Measurements from ENCODE around the gene NEDD9. TPM values are rescaled to one million over a fixed set of nuclear protein-coding genes. Genes with fewer than 3 reads are reported as not detected.
A peak's percentile ranks its signal among the peaks of the same experiment; 100 is the strongest.

Gene NEDD9
- total and polyA plus RNA-seq, 2 of the 13 experiments (the other 11 are each of a cell fraction or from before 2014, with no cell fraction given), result 27.1 to 389 TPM

GRCh38 chr6:11232193-11232769 lies at the start of gene NEDD9 (continued):
- TF ChIP-seq, protein P1, sequence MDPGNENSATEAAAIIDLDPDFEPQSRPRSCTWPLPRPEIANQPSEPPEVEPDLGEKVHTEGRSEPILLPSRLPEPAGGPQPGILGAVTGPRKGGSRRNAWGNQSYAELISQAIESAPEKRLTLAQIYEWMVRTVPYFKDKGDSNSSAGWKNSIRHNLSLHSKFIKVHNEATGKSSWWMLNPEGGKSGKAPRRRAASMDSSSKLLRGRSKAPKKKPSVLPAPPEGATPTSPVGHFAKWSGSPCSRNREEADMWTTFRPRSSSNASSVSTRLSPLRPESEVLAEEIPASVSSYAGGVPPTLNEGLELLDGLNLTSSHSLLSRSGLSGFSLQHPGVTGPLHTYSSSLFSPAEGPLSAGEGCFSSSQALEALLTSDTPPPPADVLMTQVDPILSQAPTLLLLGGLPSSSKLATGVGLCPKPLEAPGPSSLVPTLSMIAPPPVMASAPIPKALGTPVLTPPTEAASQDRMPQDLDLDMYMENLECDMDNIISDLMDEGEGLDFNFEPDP (CRISPR knock-in tag; conservative IDR thresholded peaks at IDR 0.05), result no peak
- no peak for TF ChIP-seq KLF15 (CRISPR knock-in tag; IDR thresholded peaks at IDR 0.05; ENCODE audit: borderline replicate concordance)
- TF ChIP-seq U2AF1 (optimal IDR thresholded peaks at IDR 0.05; ENCODE audit: low read depth, low read length), result peak; percentile 86
- no peak for TF ChIP-seq CREBL2 (CRISPR knock-in tag; IDR thresholded peaks at IDR 0.05; ENCODE audit: borderline replicate concordance)
- TF ChIP-seq HHEX (CRISPR knock-in tag; IDR thresholded peaks at IDR 0.05), result no peak
- peak; percentile 62; the same call in 1 of the 2 replicates for TF ChIP-seq THAP11 (CRISPR knock-in tag; IDR thresholded peaks at IDR 0.05)
- peak; percentile 97 for TF ChIP-seq BORCS8-MEF2B (CRISPR knock-in tag; IDR thresholded peaks at IDR 0.05)
- TF ChIP-seq NR3C1 (CRISPR knock-in tag; IDR thresholded peaks at IDR 0.05), result no peak
- peak in 1 of 2 experiments; percentile 83; a peak in 1 of 4 replicates for TF ChIP-seq REST (IDR thresholded peaks at IDR 0.05; ENCODE audit: borderline replicate concordance in 1 of 2, low read depth in 1 of 2, low read length in 2 of 2)
- 0 out of 2 replicates have a peak, but pooled peaks have one; percentile 34 for TF ChIP-seq HES4 (CRISPR knock-in tag; IDR thresholded peaks at IDR 0.05; ENCODE audit: borderline replicate concordance)
- peak; percentile 99 for TF ChIP-seq POLR2G (IDR thresholded peaks at IDR 0.05; ENCODE audit: low read depth, low read length)
- TF ChIP-seq ZSCAN30 (CRISPR knock-in tag; IDR thresholded peaks at IDR 0.05), result no peak
- peak; percentile 65 for TF ChIP-seq NFYB (CRISPR knock-in tag; IDR thresholded peaks at IDR 0.05)
- TF ChIP-seq, protein P2, sequence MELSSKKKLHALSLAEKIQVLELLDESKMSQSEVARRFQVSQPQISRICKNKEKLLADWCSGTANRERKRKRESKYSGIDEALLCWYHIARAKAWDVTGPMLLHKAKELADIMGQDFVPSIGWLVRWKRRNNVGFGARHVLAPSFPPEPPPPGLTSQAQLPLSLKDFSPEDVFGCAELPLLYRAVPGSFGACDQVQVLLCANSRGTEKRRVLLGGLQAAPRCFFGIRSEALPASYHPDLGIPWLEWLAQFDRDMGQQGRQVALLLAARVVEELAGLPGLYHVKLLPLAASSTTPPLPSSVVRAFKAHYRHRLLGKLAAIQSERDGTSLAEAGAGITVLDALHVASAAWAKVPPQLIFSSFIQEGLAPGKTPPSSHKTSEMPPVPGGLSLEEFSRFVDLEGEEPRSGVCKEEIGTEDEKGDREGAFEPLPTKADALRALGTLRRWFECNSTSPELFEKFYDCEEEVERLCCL (CRISPR knock-in tag; IDR thresholded peaks at IDR 0.05; ENCODE audit: borderline replicate concordance), result no peak; the same call in 1 of the 2 replicates
- peak; percentile 27 for TF ChIP-seq TBL1XR1 (IDR thresholded peaks at IDR 0.05; ENCODE audit: borderline replicate concordance, low read length, partially characterized antibody)
- TF ChIP-seq ZNF460 (CRISPR knock-in tag; IDR thresholded peaks at IDR 0.05; ENCODE audit: borderline replicate concordance), result no peak
- peak; percentile 51 for TF ChIP-seq GATAD1 (CRISPR knock-in tag; IDR thresholded peaks at IDR 0.05)
- 0 out of 2 replicates have a peak, but pooled peaks have one; percentile 39 for TF ChIP-seq ZNF138 (CRISPR knock-in tag; IDR thresholded peaks at IDR 0.05; ENCODE audit: low read depth)
- no peak for TF ChIP-seq ZNF136 (CRISPR knock-in tag; IDR thresholded peaks at IDR 0.05; ENCODE audit: low read depth)
- TF ChIP-seq, protein P3, sequence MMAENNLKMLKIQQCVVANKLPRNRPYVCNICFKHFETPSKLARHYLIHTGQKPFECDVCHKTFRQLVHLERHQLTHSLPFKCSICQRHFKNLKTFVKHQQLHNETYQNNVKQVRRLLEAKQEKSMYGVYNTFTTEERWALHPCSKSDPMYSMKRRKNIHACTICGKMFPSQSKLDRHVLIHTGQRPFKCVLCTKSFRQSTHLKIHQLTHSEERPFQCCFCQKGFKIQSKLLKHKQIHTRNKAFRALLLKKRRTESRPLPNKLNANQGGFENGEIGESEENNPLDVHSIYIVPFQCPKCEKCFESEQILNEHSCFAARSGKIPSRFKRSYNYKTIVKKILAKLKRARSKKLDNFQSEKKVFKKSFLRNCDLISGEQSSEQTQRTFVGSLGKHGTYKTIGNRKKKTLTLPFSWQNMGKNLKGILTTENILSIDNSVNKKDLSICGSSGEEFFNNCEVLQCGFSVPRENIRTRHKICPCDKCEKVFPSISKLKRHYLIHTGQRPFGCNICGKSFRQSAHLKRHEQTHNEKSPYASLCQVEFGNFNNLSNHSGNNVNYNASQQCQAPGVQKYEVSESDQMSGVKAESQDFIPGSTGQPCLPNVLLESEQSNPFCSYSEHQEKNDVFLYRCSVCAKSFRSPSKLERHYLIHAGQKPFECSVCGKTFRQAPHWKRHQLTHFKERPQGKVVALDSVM (CRISPR knock-in tag; IDR thresholded peaks at IDR 0.05), result 0 out of 2 replicates have a peak, but pooled peaks have one; percentile 27
- TF ChIP-seq HDAC2 (CRISPR knock-in tag; IDR thresholded peaks at IDR 0.05), result 0 out of 2 replicates have a peak, but pooled peaks have one; percentile 31

All from HepG2 (cell line).